Measurements from ENCODE around the gene LURAP1L. TPM values are rescaled to one million over a fixed set of nuclear protein-coding genes. Genes with fewer than 3 reads are reported as not detected.

LURAP1L gene
- total and polyA plus RNA-seq, 9 of the 15 experiments (the other 6 are each of a cell fraction or from before 2014, with no cell fraction given), result 0.06 to 0.28 (median 0.07) TPM; not detected in 4

GRCh38 chr9:12765088-12765798 is 9.6 kb upstream of the LURAP1L start:
- in situ Hi-C loops (cut with MboI), result no loop called here
- ATAC-seq, result no peak
- no peak overlapping the region for H2AFZ ChIP-seq (ENCODE audit: low read depth, low read length)
- FAIRE-seq, result no peak
- WGBS (ENCODE audit: insufficient coverage, low coverage, missing lambda C conversion rate), result 0% methylated on average over 1 of the region's 1 CpG
- DNase-seq (ENCODE audit: extremely low read depth in 1 of 4, low spot score in 3 of 4), result no peak
- H3K4me2 ChIP-seq (ENCODE audit: insufficient read depth, low read length), result no peak overlapping the region
- H3K79me2 ChIP-seq (ENCODE audit: control insufficient read depth, insufficient read depth, low read length), result no peaks in the 10 kb centered on the region
- CTCF ChIA-PET (ENCODE audit: low intra/inter-chr PET ratio), result no interaction called here
- H3K9me3 ChIP-seq (replicated peaks; ENCODE audit: control insufficient read depth, insufficient read depth, low read depth, low read length), result no peaks in the 10 kb centered on the region
- no peaks in the 10 kb centered on the region for H4K20me1 ChIP-seq (replicated peaks; ENCODE audit: control insufficient read depth, insufficient read depth, low read length)
- TF ChIP-seq ETS1 (conservative IDR thresholded peaks at IDR 0.05; ENCODE audit: control insufficient read depth, low read depth, low read length) (no peak), ZNF124 (CRISPR knock-in tag; IDR thresholded peaks at IDR 0.05) (no peak), HNRNPUL1 (IDR thresholded peaks at IDR 0.05; ENCODE audit: low read length) (no peak), ETV1 (tag; conservative IDR thresholded peaks at IDR 0.05; ENCODE audit: low read depth) (no peak)
- no TSS peak for BruUV-seq (replicated peaks)
- no peaks in the 10 kb centered on the region for H3K36me3 ChIP-seq (ENCODE audit: control insufficient read depth, insufficient read depth, low read length)
- no peaks in the 10 kb centered on the region for H3K9me1 ChIP-seq (ENCODE audit: control insufficient read depth, insufficient read depth, low read length)
- no peaks in the 10 kb centered on the region for H3K27me3 ChIP-seq (ENCODE audit: control insufficient read depth in 2 of 2, insufficient read depth in 2 of 2, low read length in 2 of 2)
- H3K4me1 ChIP-seq (replicated peaks in 1 of 2; ENCODE audit: control insufficient read depth in 2 of 2, insufficient read depth in 2 of 2, low read length in 2 of 2), result no peaks in the 10 kb centered on the region
- POLR2A ChIA-PET, result no interaction called here
- intact Hi-C loops (cut with micrococcal nuclease), result no loop called here
- H3K9ac ChIP-seq (ENCODE audit: insufficient read depth in 1 of 2, low read depth in 2 of 2, low read length in 2 of 2), result no peak overlapping the region
- no peak overlapping the region for H3K4me3 ChIP-seq
- no peak overlapping the region for H3K27ac ChIP-seq (ENCODE audit: extremely low read depth, low read depth, low read length)

GRCh38 chr9:12766357-12766756 is 8.5 kb upstream of the LURAP1L start:
- WGBS (ENCODE audit: insufficient coverage, low coverage, missing lambda C conversion rate), result 0% methylated on average over 1 of the region's 1 CpG
- POLR2A ChIA-PET, result no interaction called here
- FAIRE-seq (no peak), ATAC-seq (no peak), DNase-seq (ENCODE audit: extremely low read depth in 1 of 4, low spot score in 3 of 4) (no peak)
- Histone ChIP-seq H3K36me3 (ENCODE audit: control insufficient read depth, insufficient read depth, low read length) (no peaks in the 10 kb centered on the region), H3K4me3 (no peak overlapping the region), H3K27ac (ENCODE audit: extremely low read depth, low read depth, low read length) (no peak overlapping the region), H2AFZ (ENCODE audit: low read depth, low read length) (no peak overlapping the region), H4K20me1 (replicated peaks; ENCODE audit: control insufficient read depth, insufficient read depth, low read length) (no peaks in the 10 kb centered on the region), H3K9ac (ENCODE audit: insufficient read depth in 1 of 2, low read depth in 2 of 2, low read length in 2 of 2) (no peak overlapping the region), H3K9me3 (replicated peaks; ENCODE audit: control insufficient read depth, insufficient read depth, low read depth, low read length) (no peaks in the 10 kb centered on the region), H3K4me2 (ENCODE audit: insufficient read depth, low read length) (no peak overlapping the region), H3K79me2 (ENCODE audit: control insufficient read depth, insufficient read depth, low read length) (no peaks in the 10 kb centered on the region), H3K4me1 (replicated peaks in 1 of 2; ENCODE audit: control insufficient read depth in 2 of 2, insufficient read depth in 2 of 2, low read length in 2 of 2) (no peaks in the 10 kb centered on the region), H3K9me1 (ENCODE audit: control insufficient read depth, insufficient read depth, low read length) (no peaks in the 10 kb centered on the region), H3K27me3 (ENCODE audit: control insufficient read depth in 2 of 2, insufficient read depth in 2 of 2, low read length in 2 of 2) (no peaks in the 10 kb centered on the region)
- no TSS peak for BruUV-seq (replicated peaks)
- in situ Hi-C loops (cut with MboI), result no loop called here
- CTCF ChIA-PET (ENCODE audit: low intra/inter-chr PET ratio), result no interaction called here
- intact Hi-C loops (cut with micrococcal nuclease), result no loop called here
- no peak for TF ChIP-seq ZNF280A (IDR thresholded peaks at IDR 0.05; ENCODE audit: low read depth, partially characterized antibody)
- TF ChIP-seq, protein P1, sequence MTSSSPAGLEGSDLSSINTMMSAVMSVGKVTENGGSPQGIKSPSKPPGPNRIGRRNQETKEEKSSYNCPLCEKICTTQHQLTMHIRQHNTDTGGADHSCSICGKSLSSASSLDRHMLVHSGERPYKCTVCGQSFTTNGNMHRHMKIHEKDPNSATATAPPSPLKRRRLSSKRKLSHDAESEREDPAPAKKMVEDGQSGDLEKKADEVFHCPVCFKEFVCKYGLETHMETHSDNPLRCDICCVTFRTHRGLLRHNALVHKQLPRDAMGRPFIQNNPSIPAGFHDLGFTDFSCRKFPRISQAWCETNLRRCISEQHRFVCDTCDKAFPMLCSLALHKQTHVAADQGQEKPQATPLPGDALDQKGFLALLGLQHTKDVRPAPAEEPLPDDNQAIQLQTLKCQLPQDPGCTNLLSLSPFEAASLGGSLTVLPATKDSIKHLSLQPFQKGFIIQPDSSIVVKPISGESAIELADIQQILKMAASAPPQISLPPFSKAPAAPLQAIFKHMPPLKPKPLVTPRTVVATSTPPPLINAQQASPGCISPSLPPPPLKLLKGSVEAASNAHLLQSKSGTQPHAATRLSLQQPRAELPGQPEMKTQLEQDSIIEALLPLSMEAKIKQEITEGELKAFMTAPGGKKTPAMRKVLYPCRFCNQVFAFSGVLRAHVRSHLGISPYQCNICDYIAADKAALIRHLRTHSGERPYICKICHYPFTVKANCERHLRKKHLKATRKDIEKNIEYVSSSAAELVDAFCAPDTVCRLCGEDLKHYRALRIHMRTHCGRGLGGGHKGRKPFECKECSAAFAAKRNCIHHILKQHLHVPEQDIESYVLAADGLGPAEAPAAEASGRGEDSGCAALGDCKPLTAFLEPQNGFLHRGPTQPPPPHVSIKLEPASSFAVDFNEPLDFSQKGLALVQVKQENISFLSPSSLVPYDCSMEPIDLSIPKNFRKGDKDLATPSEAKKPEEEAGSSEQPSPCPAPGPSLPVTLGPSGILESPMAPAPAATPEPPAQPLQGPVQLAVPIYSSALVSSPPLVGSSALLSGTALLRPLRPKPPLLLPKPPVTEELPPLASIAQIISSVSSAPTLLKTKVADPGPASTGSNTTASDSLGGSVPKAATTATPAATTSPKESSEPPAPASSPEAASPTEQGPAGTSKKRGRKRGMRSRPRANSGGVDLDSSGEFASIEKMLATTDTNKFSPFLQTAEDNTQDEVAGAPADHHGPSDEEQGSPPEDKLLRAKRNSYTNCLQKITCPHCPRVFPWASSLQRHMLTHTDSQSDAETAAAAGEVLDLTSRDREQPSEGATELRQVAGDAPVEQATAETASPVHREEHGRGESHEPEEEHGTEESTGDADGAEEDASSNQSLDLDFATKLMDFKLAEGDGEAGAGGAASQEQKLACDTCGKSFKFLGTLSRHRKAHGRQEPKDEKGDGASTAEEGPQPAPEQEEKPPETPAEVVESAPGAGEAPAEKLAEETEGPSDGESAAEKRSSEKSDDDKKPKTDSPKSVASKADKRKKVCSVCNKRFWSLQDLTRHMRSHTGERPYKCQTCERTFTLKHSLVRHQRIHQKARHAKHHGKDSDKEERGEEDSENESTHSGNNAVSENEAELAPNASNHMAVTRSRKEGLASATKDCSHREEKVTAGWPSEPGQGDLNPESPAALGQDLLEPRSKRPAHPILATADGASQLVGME (CRISPR knock-in tag; IDR thresholded peaks at IDR 0.05), result no peak
